H1 (cell line): ENCODE data around the gene ZNF2. TPM values are rescaled to one million over a fixed set of nuclear protein-coding genes. Genes with fewer than 3 reads are reported as not detected.
"Not testable (repeated sequence)": the region's sequence is repeated elsewhere in the genome, so short reads cannot be mapped to it uniquely, and the experiment has no call there.

ENCODE experiments used
- CTCF ChIA-PET: fragments of 300-600 bp; sonication (Branson Sonifier 250); formaldehyde crosslinking; loops from one replicate; lab custom pipeline; 2021; ENCODE audit not compliant: partially characterized antibody; lab: Charles Lee
- POLR2A ChIA-PET: fragments of 300-600 bp; sonication (Branson Sonifier 250); formaldehyde crosslinking; loops from one replicate; lab custom pipeline; 2021; ENCODE audit warnings: inconsistent platforms; ENCODE audit not compliant: partially characterized antibody; lab: Charles Lee
- DNase-seq, 2 experiments: peaks; one replicate each; pipeline versions ENCODE4 v3.0.0 to v3.0.0-alpha.2; 2010 to 2022; ENCODE audit warnings: low spot score in 2 of 2, low read depth in 1 of 2, mixed read lengths in 1 of 2
- FAIRE-seq: peaks from 2 replicates; lab custom pipeline; 2011; peaks lifted over from hg19 to GRCh38; lab: Jason Lieb, UNC
- H2AFZ ChIP-seq: 2 replicates; pipeline ENCODE4 v1.8.1; 2012; ENCODE audit warnings: low read length, inconsistent platforms
- H2AK5ac ChIP-seq: 2 replicates; pipeline ENCODE4 v1.6.1; 2013; ENCODE audit warnings: low read depth, low read length
- H2BK120ac ChIP-seq: replicated peaks from 2 replicates; pipeline ENCODE3; 2013; ENCODE audit warnings: low read depth, low read length, inconsistent platforms
- H2BK12ac ChIP-seq: 2 replicates; pipeline ENCODE4 v1.6.1; 2013; ENCODE audit warnings: low read depth, low read length
- H2BK15ac ChIP-seq: 2 replicates; pipeline ENCODE4 v1.6.1; 2013; ENCODE audit warnings: low read length
- H2BK20ac ChIP-seq: 2 replicates; pipeline ENCODE4 v1.6.1; 2013; ENCODE audit warnings: low read length
- H2BK5ac ChIP-seq: 2 replicates; pipeline ENCODE4 v1.6.1; 2013; ENCODE audit warnings: low read depth, low read length
- H3K14ac ChIP-seq: 2 replicates; pipeline ENCODE4 v1.6.1; 2013; ENCODE audit warnings: inconsistent platforms; ENCODE audit not compliant: insufficient read length
- H3K18ac ChIP-seq: 2 replicates; pipeline ENCODE4 v1.6.1; 2013; ENCODE audit warnings: low read length; ENCODE audit errors: extremely low read depth
- H3K23ac ChIP-seq: 2 replicates; pipeline ENCODE4 v1.6.1; 2013; ENCODE audit warnings: inconsistent platforms; ENCODE audit not compliant: insufficient read length
- H3K23me2 ChIP-seq: 2 replicates; pipeline ENCODE4 v1.6.1; 2013; ENCODE audit warnings: low read depth, low read length
- H3K27ac ChIP-seq: 2 replicates; pipeline ENCODE4 v1.6.1; 2011; ENCODE audit warnings: low read depth, low read length, inconsistent platforms
- H3K27me3 ChIP-seq, 4 experiments: replicated peaks in 1 of 4; 1 replicate in 1 of 4; 2 replicates in 3 of 4; pipeline versions ENCODE4 v1.6.1 to v1.8.1; 2011 to 2013; ENCODE audit warnings: low read length in 3 of 4, mild to moderate bottlenecking in 3 of 4, inconsistent platforms in 2 of 4, mixed read lengths in 2 of 4, moderate library complexity in 1 of 4; ENCODE audit not compliant: control insufficient read depth in 3 of 4, insufficient read depth in 3 of 4; ENCODE audit errors: extremely low read depth in 1 of 4
- H3K36me3 ChIP-seq, 4 experiments: 2 replicates each; pipeline versions ENCODE4 v1.6.1 to v1.8.1; 2011 to 2013; ENCODE audit warnings: mild to moderate bottlenecking in 4 of 4, low read length in 3 of 4, moderate library complexity in 2 of 4, control low read depth in 1 of 4, inconsistent platforms in 1 of 4; ENCODE audit not compliant: insufficient read depth in 4 of 4, control insufficient read depth in 2 of 4
- H3K4ac ChIP-seq: replicated peaks from 2 replicates; pipeline ENCODE3; 2013; ENCODE audit warnings: low read length, low read depth, mixed read lengths, inconsistent platforms; ENCODE audit not compliant: insufficient read length
- H3K4me1 ChIP-seq, 4 experiments: replicated peaks in 1 of 4; 1 replicate in 1 of 4; 2 replicates in 3 of 4; pipeline versions ENCODE4 v1.6.1 to v1.8.1; 2011 to 2013; ENCODE audit warnings: low read length in 3 of 4, inconsistent platforms in 2 of 4, mixed read lengths in 1 of 4; ENCODE audit not compliant: insufficient read depth in 4 of 4, control insufficient read depth in 3 of 4
- H3K4me2 ChIP-seq, 2 experiments: 2 replicates each; pipeline versions ENCODE4 v1.6.1 to v1.8.1; 2011 to 2013; ENCODE audit warnings: low read depth in 2 of 2, low read length in 2 of 2, control low read depth in 1 of 2, inconsistent platforms in 1 of 2, mild to moderate bottlenecking in 1 of 2; ENCODE audit not compliant: insufficient read depth in 1 of 2
- H3K4me3 ChIP-seq, 4 experiments: fragments of 200-600, 300-600 bp in 1 of 4; sonication (generic), shearing (Covaris generic), sonication (Bioruptor Twin) in 1 of 4; 2 replicates each; pipeline versions ENCODE4 v1.5.1 to v1.8.1; 2011 to 2016; ENCODE audit warnings: low read length in 4 of 4, low read depth in 3 of 4, control low read depth in 2 of 4, inconsistent platforms in 2 of 4, mild to moderate bottlenecking in 2 of 4, mixed read lengths in 1 of 4, moderate library complexity in 1 of 4; ENCODE audit not compliant: insufficient read depth in 2 of 4; ENCODE audit errors: extremely low read depth in 1 of 4
- H3K56ac ChIP-seq: replicated peaks from 2 replicates; pipeline ENCODE3; 2013; ENCODE audit warnings: low read depth, mild to moderate bottlenecking, mixed read lengths, low read length, inconsistent platforms; ENCODE audit not compliant: insufficient read length
- H3K79me1 ChIP-seq: 2 replicates; pipeline ENCODE4 v1.6.1; 2013; ENCODE audit warnings: low read depth, low read length, control low read depth
- H3K79me2 ChIP-seq, 2 experiments: 2 replicates each; pipeline versions ENCODE4 v1.6.1 to v1.8.1; 2012 to 2013; ENCODE audit warnings: low read length in 2 of 2, mild to moderate bottlenecking in 2 of 2, inconsistent platforms in 1 of 2; ENCODE audit not compliant: insufficient read depth in 2 of 2, control insufficient read depth in 1 of 2
- H3K9ac ChIP-seq, 4 experiments: replicated peaks in 1 of 4; 1 replicate in 1 of 4; 2 replicates in 3 of 4; pipeline versions ENCODE4 v1.6.1 to v1.8.1; 2011 to 2013; ENCODE audit warnings: low read depth in 3 of 4, low read length in 3 of 4, control low read depth in 2 of 4, mild to moderate bottlenecking in 2 of 4, moderate library complexity in 2 of 4, inconsistent platforms in 1 of 4; ENCODE audit errors: extremely low read depth in 1 of 4
- H3K9me3 ChIP-seq, 2 experiments: 2 replicates each; pipeline versions ENCODE4 v1.6.1 to v1.8.1; 2012 to 2013; ENCODE audit warnings: mild to moderate bottlenecking in 2 of 2, moderate library complexity in 2 of 2, control low read depth in 1 of 2, inconsistent platforms in 1 of 2, low read depth in 1 of 2, low read length in 1 of 2, mixed read lengths in 1 of 2; ENCODE audit not compliant: insufficient read depth in 2 of 2
- H4K20me1 ChIP-seq, 2 experiments: replicated peaks in 1 of 2; 2 replicates each; pipeline versions ENCODE3 to v1.8.1; 2011 to 2013; ENCODE audit warnings: inconsistent platforms in 2 of 2, low read length in 2 of 2, mild to moderate bottlenecking in 1 of 2; ENCODE audit not compliant: insufficient read depth in 2 of 2, control insufficient read depth in 1 of 2
- H4K5ac ChIP-seq: 2 replicates; pipeline ENCODE4 v1.6.1; 2013; ENCODE audit warnings: low read length, low read depth, mixed read lengths, inconsistent platforms; ENCODE audit not compliant: insufficient read length
- H4K8ac ChIP-seq: 2 replicates; pipeline ENCODE4 v1.8.0; 2013; ENCODE audit warnings: mild to moderate bottlenecking, moderate library complexity, low read length, inconsistent platforms; ENCODE audit not compliant: insufficient read depth; ENCODE audit errors: extremely low read depth
- H4K91ac ChIP-seq: replicated peaks from 2 replicates; pipeline ENCODE3; 2013; ENCODE audit warnings: low read length, mixed read lengths, inconsistent platforms; ENCODE audit not compliant: insufficient read length
- RAD21 ChIP-seq, 2 experiments: IDR thresholded peaks in 1 of 2; conservative IDR thresholded peaks in 1 of 2; 2 replicates each; pipeline ENCODE4 v1.6.1; 2011; ENCODE audit warnings: low read depth in 2 of 2, low read length in 2 of 2, improper control_type of control experiment in 1 of 2, inconsistent platforms in 1 of 2, mild to moderate bottlenecking in 1 of 2, moderate library complexity in 1 of 2
- WGBS, 2 experiments: shearing (Covaris generic) in 1 of 2; methylation state at CpG; one replicate each; pipeline versions ENCODE4 v1.1.6 to v1.1.7; 2013 to 2015; ENCODE audit warnings: low lambda C conversion rate in 2 of 2, mixed read lengths in 2 of 2, inconsistent platforms in 1 of 2, low coverage in 1 of 2, missing lambda C conversion rate in 1 of 2; ENCODE audit not compliant: insufficient replicate concordance in 2 of 2, insufficient coverage in 1 of 2, insufficient read length in 1 of 2; ENCODE audit errors: extremely low coverage in 1 of 2, missing lambda C conversion rate in 1 of 2; 5-methylcytosine and 5-hydroxymethylcytosine counted together
- polyA plus RNA-seq, 7 experiments: library from polyadenylated mRNA; depleted of rRNA in 3 of 7; stranded (reverse) in 5 of 7; unstranded in 2 of 7; fragments of >200 nt in 5 of 7; fragments of 200-250 nt in 2 of 7; gene quantifications; 1 replicate in 5 of 7; 2 replicates in 1 of 7; 4 replicates in 1 of 7; pipeline versions ENCODE4 v1.2.1 to v1.2.3, GENCODE V29; 2011 to 2013; ENCODE audit warnings: missing spikeins in 2 of 7, mixed read lengths in 2 of 7
- total RNA-seq: library from RNA; stranded (reverse); fragmentation: NEBNext Ultra II Directional; extraction: Animal tissue kit (Norgen Biotek cat#: 25700); gene quantifications from 2 replicates; pipeline ENCODE4 v1.2.1, GENCODE V29; 2021
- TF ChIP-seq, protein P1 (sequence below), 3 experiments: IDR thresholded peaks; 1 replicate in 2 of 3; 2 replicates in 1 of 3; pipeline versions ENCODE4 v1.5.1 to v1.6.1; 2011; ENCODE audit warnings: low read length in 3 of 3, mild to moderate bottlenecking in 3 of 3, inconsistent platforms in 2 of 3, low read depth in 1 of 3, moderate library complexity in 1 of 3; ENCODE audit not compliant: insufficient read depth in 1 of 3; ENCODE audit errors: control extremely low read depth in 1 of 3

ZNF2 gene
- total and polyA plus RNA-seq, 2 of the 8 experiments (the other 6 are each of a cell fraction or from before 2014, with no cell fraction given), result 1.3 to 3.0 TPM

DNA sequence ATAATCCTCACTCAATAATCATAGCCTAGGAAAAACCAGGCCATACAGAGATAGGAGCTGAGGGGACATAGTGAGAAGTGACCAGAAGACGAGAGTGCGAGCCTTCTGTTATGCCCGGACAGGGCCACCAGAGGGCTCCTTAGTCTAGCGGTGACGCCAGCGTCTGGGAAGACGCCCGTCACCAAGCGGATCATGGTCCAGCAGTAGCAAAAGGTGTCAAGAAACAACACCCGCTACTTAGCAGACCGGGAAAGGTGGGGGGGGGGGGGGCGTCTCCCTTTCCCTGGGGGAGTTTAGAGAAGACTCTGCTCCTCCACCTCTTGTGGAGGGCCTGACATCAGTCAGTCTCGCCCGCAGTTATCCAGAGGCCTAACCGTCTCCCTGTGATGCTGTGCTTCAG is 27.3 kb downstream of the ZNF2 start:
- not testable (repeated sequence) for H2BK12ac ChIP-seq, H2BK20ac ChIP-seq, H3K4me2 ChIP-seq, H2AFZ ChIP-seq, H4K20me1 ChIP-seq, H3K27ac ChIP-seq, H3K4me3 ChIP-seq, H3K4me1 ChIP-seq, H3K79me2 ChIP-seq, H3K27me3 ChIP-seq, H2BK120ac ChIP-seq, H4K5ac ChIP-seq, H3K23ac ChIP-seq, H3K23me2 ChIP-seq, H3K56ac ChIP-seq, H3K14ac ChIP-seq, H4K8ac ChIP-seq, H4K91ac ChIP-seq, H2BK5ac ChIP-seq, H3K18ac ChIP-seq, H2AK5ac ChIP-seq, H3K9ac ChIP-seq, H2BK15ac ChIP-seq, H3K4ac ChIP-seq, FAIRE-seq, H3K79me1 ChIP-seq, H3K36me3 ChIP-seq
- TF ChIP-seq, protein P1, sequence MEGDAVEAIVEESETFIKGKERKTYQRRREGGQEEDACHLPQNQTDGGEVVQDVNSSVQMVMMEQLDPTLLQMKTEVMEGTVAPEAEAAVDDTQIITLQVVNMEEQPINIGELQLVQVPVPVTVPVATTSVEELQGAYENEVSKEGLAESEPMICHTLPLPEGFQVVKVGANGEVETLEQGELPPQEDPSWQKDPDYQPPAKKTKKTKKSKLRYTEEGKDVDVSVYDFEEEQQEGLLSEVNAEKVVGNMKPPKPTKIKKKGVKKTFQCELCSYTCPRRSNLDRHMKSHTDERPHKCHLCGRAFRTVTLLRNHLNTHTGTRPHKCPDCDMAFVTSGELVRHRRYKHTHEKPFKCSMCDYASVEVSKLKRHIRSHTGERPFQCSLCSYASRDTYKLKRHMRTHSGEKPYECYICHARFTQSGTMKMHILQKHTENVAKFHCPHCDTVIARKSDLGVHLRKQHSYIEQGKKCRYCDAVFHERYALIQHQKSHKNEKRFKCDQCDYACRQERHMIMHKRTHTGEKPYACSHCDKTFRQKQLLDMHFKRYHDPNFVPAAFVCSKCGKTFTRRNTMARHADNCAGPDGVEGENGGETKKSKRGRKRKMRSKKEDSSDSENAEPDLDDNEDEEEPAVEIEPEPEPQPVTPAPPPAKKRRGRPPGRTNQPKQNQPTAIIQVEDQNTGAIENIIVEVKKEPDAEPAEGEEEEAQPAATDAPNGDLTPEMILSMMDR (IDR thresholded peaks at IDR 0.05; ENCODE audit: control extremely low read depth in 1 of 3, insufficient read depth in 1 of 3, low read depth in 1 of 3, low read length in 3 of 3), result peak; percentile 35 to 48 (median 46)
- peak; percentile 42 to 49; a peak in 3 of 4 replicates for TF ChIP-seq RAD21 (IDR thresholded peaks at IDR 0.05 in 1 of 2, conservative IDR thresholded peaks at IDR 0.05 in 1 of 2; ENCODE audit: low read depth in 2 of 2, low read length in 2 of 2)
- H3K9me3 ChIP-seq, result peaks cover 33 to 62% of the 10 kb centered on the region in 2 experiments
- DNase-seq, result peak in 1 of 2 experiments; percentile 79
- WGBS, 2 experiments, result 38% methylated on average over 6 of the region's 15 CpGs; no CpG with 5 or more reads in 1 of the 2 experiments
- POLR2A ChIA-PET, result interaction anchor here (0.6 kb wide), 1 partner anchor 210 kb away, joined by 3 read pairs; no protein-coding TSS in a partner anchor
- CTCF ChIA-PET, result interaction anchor here (0.8 to 1.1 kb wide), 3 partner anchors 12 to 24 kb away, joined by 3 to 4 read pairs (median 3); no protein-coding TSS in a partner anchor
